ENCODE measurements around the gene CD48.

The CD48 gene

DNA sequence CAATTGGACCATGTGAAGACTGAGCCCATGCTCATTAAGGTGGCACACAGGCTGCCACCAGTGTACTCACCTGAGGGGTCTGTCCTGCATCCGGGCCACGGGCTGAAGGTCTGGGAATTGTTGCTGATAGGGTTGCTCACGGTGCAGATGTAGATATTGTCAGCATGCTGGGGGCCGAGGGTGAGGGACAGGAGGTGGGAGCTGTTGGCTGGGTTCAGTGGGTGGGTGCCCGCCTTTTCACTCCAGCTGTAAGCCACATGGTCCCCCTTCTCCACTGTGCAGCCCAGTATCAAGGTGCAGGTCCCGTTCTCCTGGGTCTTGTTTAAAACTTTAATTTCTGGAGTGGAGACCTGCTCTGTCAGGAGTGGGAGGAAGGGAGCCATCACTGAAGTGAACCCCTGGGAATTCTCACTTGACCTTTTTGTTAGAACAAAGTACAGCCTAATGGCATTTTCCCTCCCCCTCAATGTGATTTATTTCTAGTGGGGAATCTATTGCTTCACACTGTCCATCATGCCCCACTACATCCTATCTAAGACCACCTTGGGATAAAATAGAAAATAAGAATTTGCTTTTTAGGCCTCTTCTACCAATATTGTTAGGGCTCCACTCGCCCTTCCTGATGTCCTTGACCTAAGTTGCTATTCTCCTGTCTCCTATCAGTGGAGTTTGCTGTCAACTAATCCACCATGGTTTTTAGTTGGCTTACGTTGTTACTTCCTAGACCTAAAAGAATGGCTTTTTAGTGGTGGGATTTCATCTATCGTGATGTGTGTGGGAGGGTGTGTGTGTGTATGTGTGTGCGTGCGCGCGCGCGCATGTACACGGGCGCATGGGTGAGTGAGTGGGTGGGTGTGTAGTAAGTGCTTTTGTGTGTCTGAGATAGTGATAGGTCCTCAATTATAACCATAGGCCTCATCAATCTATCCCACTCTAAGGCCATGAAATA, 76.8 kb downstream of the CD48 start:
- DNase-seq (ENCODE audit: low read depth in 3 of 3) = no peak

DNA sequence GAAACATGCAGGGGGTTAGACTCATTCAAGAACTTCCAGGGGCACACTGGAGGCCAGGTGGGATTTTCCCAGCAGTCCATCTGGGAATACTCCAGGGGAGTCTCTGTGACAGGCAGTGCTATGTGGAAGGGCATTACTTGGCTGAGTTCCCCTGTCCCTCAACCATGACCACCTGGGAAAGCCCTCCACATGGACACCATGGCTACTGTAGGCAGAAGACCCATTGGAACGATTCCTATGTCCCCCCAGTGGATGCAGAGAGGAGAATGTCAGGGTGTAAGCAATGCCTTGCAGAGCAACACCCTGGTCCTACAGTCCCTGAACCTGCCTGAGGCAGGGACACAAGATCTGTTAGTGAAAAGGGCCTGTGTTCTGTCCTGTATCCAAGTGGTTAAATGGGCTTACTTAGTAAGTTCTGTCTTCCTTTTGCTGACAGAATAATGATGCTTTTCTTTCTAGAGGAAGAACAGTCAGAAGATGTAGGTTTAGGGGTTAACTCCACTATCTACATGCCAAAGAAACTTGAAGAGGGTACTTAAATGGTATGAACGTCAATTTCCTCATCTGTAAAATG, 78.2 kb downstream of the CD48 start:
- DNase-seq (ENCODE audit: low read depth in 3 of 3) = no peak

DNA sequence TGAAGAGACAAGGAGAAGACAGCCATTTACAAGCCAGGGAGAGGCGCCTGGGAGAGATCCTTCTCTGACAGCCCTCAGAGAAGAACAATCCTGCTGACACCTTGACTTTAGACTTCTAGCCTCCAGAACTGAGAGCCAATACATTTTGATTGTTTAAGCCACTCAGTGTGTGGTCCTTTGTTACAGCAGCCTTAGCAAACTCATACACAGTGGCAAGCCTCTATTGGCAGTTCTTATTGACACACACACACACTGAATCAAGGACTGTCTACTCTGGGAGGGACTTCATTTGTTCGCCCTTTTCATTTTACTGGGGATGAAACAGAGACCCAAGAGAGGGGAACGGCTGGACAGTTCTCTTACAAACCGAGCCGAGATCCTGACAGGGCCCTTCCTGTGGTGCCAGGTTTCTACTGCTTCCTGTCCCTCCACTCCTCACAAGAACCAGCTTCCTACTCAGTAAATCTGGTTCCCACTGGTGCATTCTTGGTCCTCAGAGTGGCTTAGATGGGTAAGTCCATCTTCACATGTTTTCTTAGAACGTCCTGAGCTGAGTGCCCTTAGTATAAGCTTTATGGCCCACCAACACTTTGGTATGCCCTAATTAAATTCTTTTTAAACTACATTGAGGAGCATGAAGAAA, 79.5 kb downstream of the CD48 start:
- no peak for DNase-seq (ENCODE audit: low read depth in 3 of 3)

DNA sequence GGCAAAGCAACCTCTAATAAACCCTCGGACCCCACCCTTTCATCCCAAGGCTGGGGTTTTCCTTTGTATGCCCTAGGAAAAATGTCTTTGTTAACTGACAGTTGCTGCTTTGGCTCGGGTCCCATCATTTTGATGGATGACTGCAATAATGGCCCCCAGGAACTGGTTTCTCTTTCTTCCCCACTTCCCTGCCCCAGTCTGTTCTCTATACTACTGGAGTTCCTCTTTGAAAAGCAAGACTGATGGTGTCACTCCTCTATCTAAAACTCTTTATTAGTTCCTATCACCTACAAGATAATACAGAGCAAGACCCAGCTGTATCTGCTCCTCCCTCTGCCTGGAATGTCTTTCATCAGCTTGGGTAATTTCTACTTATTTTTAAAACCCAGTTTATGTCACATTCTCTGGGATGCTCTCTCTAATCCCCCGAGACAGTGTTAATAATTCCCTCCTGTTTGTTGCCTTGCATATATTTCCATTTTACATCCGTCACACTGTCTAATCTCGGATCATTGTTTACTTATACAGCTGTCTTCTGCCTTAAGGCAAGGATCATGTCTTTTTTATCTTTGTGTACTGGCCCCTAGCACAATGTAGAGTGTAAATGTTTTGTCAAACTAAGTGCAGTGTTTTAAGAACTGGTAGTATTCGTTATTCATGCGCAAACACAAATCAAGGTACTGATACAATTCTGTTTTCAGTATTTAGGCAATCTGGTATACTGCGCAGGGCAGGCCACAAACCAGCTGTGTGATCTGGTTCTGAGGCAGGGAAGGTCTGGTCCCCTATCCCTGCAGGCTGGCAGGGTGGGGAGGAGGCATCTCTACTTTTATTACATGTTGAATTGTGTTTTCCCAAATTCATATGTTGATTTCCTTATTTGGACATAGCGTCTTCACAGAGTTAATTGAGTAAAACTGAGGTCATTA, 80.8 kb downstream of the CD48 start:
- DNase-seq (ENCODE audit: low read depth in 3 of 3) = no peak

DNA sequence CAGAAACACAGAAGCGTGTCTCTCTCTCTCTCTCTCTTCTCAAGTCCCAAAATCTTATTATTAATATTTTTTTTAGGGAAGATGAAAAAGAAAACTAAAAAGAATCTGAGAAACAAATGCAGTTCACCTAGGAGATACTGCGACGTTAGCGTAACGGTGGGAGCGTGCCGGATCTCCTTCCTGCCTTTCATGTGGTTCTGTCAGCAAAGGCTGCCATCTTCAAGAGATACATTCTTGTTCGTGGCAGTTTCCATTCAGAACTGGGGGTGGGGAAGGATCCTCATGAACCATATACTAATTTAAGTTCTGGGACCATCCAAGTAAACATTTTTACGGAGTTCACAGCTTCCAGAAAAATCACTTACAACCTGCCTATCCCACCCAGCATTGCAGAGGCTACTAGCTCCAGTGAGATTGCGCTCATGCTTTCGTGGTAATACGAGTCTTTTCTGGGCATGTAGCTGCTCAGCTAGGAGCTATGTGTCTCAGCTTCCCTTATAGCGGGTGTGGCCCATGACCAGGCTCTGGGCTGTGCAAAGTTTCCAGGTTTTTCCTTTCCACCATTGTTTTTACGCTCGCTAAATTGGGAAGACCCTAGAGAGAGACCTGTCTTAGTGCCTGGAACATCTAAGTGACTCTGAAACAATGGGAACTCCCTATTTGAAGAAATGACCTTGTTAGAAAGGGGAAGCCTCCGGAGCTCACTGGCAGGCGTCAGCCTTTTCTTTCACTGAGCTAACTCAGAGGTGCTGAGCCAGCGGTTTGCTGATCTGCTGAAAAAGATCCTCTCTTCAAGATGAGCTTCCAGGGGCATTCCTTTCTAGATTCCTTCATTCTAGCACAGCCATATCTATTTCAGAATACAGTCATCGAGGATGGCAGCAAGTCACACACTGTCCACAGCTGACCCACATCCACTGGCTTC, 82.1 kb downstream of the CD48 start:
- DNase-seq (ENCODE audit: low read depth in 3 of 3) = peak in 2 of 3 experiments; percentile 50 to 64

DNA sequence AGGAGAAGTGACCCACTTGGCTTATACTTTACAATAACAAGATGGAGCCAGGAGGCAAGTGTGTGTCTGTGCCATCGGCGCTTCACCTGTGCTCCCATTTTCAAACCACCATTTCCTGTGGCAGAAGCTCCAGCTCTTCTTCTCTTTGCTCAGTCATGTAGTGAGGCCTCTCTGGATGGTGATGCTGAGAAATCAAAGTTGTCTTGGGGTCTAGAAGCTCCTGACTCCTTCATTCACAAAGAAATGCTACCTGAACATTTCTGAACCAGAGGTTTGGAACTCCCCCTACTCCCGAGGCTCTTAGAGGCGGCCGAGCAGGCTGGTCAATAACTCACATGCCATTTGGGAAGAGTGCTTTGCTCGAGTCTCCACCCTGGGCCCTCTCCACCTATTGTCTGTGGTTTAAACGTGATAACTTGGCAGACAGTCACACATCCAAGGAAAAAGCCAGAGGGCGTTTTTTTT, 82.8 kb downstream of the CD48 start:
- no peak for DNase-seq (ENCODE audit: low read depth in 3 of 3)
